OCI-LY3 (cell line): Measurements from ENCODE around the gene IPO11.

Source experiments
- H2AFZ ChIP-seq: fragments of 200-600, 300-600 bp; shearing (Covaris generic); 2 replicates; pipeline ENCODE4 v1.6.0; 2014; ENCODE audit warnings: antibody characterized with exemption, low read depth, low read length
- H3K27ac ChIP-seq: fragments of 200-600, 300-600 bp; sonication (generic); 2 replicates; pipeline ENCODE4 v1.5.1; 2014; ENCODE audit warnings: mild to moderate bottlenecking, low read length, moderate library complexity, mixed read lengths
- H3K27me3 ChIP-seq: fragments of 200-600, 300-600 bp; sonication (generic); 2 replicates; pipeline ENCODE4 v1.6.1; 2014; ENCODE audit warnings: low read depth, low read length, mixed read lengths
- H3K36me3 ChIP-seq: fragments of 200-600, 300-600 bp; sonication (generic); replicated peaks from 2 replicates; pipeline ENCODE3; 2014; ENCODE audit warnings: low read depth, low read length, mixed read lengths
- H3K4me1 ChIP-seq: fragments of 300-600, 200-600 bp; sonication (generic); 2 replicates; pipeline ENCODE4 v1.6.1; 2014; ENCODE audit warnings: low read length, mixed read lengths
- H3K4me2 ChIP-seq: fragments of 200-600, 300-600 bp; sonication (generic); 2 replicates; pipeline ENCODE4 v1.6.1; 2014; ENCODE audit warnings: low read length, mixed read lengths
- H3K4me3 ChIP-seq: fragments of 300-600, 200-600 bp; sonication (generic); 2 replicates; pipeline ENCODE4 v1.5.1; 2014; ENCODE audit warnings: antibody characterized with exemption, mild to moderate bottlenecking, low read length, moderate library complexity
- H3K79me2 ChIP-seq: fragments of 300-600, 200-600 bp; shearing (Covaris generic); 2 replicates; pipeline ENCODE4 v1.6.1; 2014; ENCODE audit warnings: mild to moderate bottlenecking, low read length, mixed read lengths
- H3K9ac ChIP-seq: fragments of 300-600, 200-600 bp; shearing (Covaris generic); 2 replicates; pipeline ENCODE4 v1.6.0; 2014; ENCODE audit warnings: mild to moderate bottlenecking, low read length, moderate library complexity
- H3K9me3 ChIP-seq: fragments of 200-600, 300-600 bp; shearing (Covaris generic); 2 replicates; pipeline ENCODE4 v1.6.1; 2014; ENCODE audit warnings: low read length, mixed read lengths; ENCODE audit not compliant: insufficient read depth
- H4K20me1 ChIP-seq: fragments of 200-600, 300-600 bp; sonication (generic); 2 replicates; pipeline ENCODE4 v1.6.1; 2016; ENCODE audit warnings: low read length, mixed read lengths; ENCODE audit not compliant: insufficient read depth
- CTCF ChIP-seq: fragments of 200-600, 300-600 bp; sonication (generic); IDR thresholded peaks from 2 replicates; pipeline ENCODE4 v1.5.1; 2014; ENCODE audit warnings: antibody characterized with exemption, low read length, low read depth
- EZH2phosphoT487 ChIP-seq: fragments of 200-600 bp; shearing (Covaris generic); IDR thresholded peaks from 2 replicates; pipeline ENCODE4 v1.6.1; 2018; ENCODE audit warnings: antibody characterized with exemption, mixed run types, low read depth

IPO11 gene

GRCh38 chr5:62477801-62478200, 65.2 kb downstream of the IPO11 start:
- no peaks in the 10 kb centered on the region for H3K36me3 ChIP-seq
- H3K27me3 ChIP-seq: no peaks in the 10 kb centered on the region
- no peak overlapping the region for H3K27ac ChIP-seq
- H3K9ac ChIP-seq: no peak overlapping the region
- no peak overlapping the region for H3K4me3 ChIP-seq
- H3K4me2 ChIP-seq: no peak overlapping the region
- H2AFZ ChIP-seq: no peak overlapping the region
- no peaks in the 10 kb centered on the region for H3K79me2 ChIP-seq
- no peak for TF ChIP-seq EZH2phosphoT487
- no peak for TF ChIP-seq CTCF
- no peaks in the 10 kb centered on the region for H3K9me3 ChIP-seq
- H3K4me1 ChIP-seq: no peaks in the 10 kb centered on the region
- H4K20me1 ChIP-seq: no peaks in the 10 kb centered on the region

- no peak overlapping the region for H3K27ac ChIP-seq
- no peaks in the 10 kb centered on the region for H3K79me2 ChIP-seq
- no peak overlapping the region for H2AFZ ChIP-seq
- no peaks in the 10 kb centered on the region for H3K9me3 ChIP-seq
- no peak overlapping the region for H3K4me2 ChIP-seq
- no peaks in the 10 kb centered on the region for H3K4me1 ChIP-seq
- H3K9ac ChIP-seq: no peak overlapping the region
- no peak overlapping the region for H3K4me3 ChIP-seq
- H3K36me3 ChIP-seq: no peaks in the 10 kb centered on the region
- TF ChIP-seq EZH2phosphoT487: no peak
- H3K27me3 ChIP-seq: no peaks in the 10 kb centered on the region
- no peaks in the 10 kb centered on the region for H4K20me1 ChIP-seq
These were observed 71.0 kb downstream of the IPO11 start for GRCh38 chr5:62483556-62483955.

- Histone ChIP-seq H3K9me3 (no peaks in the 10 kb centered on the region), H3K27ac (no peak overlapping the region), H3K79me2 (no peaks in the 10 kb centered on the region), H3K9ac (no peak overlapping the region), H3K4me3 (no peak overlapping the region), H2AFZ (no peak overlapping the region), H3K36me3 (no peaks in the 10 kb centered on the region), H3K4me2 (no peak overlapping the region), H4K20me1 (no peaks in the 10 kb centered on the region), H3K4me1 (no peaks in the 10 kb centered on the region), H3K27me3 (no peaks in the 10 kb centered on the region)
- TF ChIP-seq EZH2phosphoT487: no peak
- TF ChIP-seq CTCF: no peak
These were observed 74.1 kb downstream of the IPO11 start for GRCh38 chr5:62486672-62487071.

GRCh38 chr5:62488531-62488930, 76.0 kb downstream of the IPO11 start:
- Histone ChIP-seq H4K20me1 (no peaks in the 10 kb centered on the region), H3K4me3 (no peak overlapping the region), H3K9ac (no peak overlapping the region), H3K79me2 (no peaks in the 10 kb centered on the region), H3K4me2 (no peak overlapping the region), H2AFZ (no peak overlapping the region), H3K4me1 (no peaks in the 10 kb centered on the region), H3K27me3 (no peaks in the 10 kb centered on the region), H3K9me3 (no peaks in the 10 kb centered on the region), H3K36me3 (no peaks in the 10 kb centered on the region), H3K27ac (no peak overlapping the region)
- no peak for TF ChIP-seq EZH2phosphoT487
- no peak for TF ChIP-seq CTCF

GRCh38 chr5:62489471-62489870, 76.9 kb downstream of the IPO11 start:
- peaks cover 2% of the 10 kb centered on the region for H3K4me1 ChIP-seq
- H3K27me3 ChIP-seq: no peaks in the 10 kb centered on the region
- no peaks in the 10 kb centered on the region for H3K9me3 ChIP-seq
- H3K4me2 ChIP-seq: no peak overlapping the region
- H3K27ac ChIP-seq: no peak overlapping the region
- no peaks in the 10 kb centered on the region for H4K20me1 ChIP-seq
- no peak for TF ChIP-seq EZH2phosphoT487
- no peak for TF ChIP-seq CTCF
- H3K4me3 ChIP-seq: no peak overlapping the region
- H3K79me2 ChIP-seq: no peaks in the 10 kb centered on the region
- H3K36me3 ChIP-seq: no peaks in the 10 kb centered on the region
- H2AFZ ChIP-seq: no peak overlapping the region
- H3K9ac ChIP-seq: no peak overlapping the region
